EL (cell line): ENCODE data around the gene MRAS.

Experiments
- DNase-seq: peaks from one replicate; pipeline ENCODE4 v3.0.0-alpha.2; 2016

The MRAS gene

DNA sequence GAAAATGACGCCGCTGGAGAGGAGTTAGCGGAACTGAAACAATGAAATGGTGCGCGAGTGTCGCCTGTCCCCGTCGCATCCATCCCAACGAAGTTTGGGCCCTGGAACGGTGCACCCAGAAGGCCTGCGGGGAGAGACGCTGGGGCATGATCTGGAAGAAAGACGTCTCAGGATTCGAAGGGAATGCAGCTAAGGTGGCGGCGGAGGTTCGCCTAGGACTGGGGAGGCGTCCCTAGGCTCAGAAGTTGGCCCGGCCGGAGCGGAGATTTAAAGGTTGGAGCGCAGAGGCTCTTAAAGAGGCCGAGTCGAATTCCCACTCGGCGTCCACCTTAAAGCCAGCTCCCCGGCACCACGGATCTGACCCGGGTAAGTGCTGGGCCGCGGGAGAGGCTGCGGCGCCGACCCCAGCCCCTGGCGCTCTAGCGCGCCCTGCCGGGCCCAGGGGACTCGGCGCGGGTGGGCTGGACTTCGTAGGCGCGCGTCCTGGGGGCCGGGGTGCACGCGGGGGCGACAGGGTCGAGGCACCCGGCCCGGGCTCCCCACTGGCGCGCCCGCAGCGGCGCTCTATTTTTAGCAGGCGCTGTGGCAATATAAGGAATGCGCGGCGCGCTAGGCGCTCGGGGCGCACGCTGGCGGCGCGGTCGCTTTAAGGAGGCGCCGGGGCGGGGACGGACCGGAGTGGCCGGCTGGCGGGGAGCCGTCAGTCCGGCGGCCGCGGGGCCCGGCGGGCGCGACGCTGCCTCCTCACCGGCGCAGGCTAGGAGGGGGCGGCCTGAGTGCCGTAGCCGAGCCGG, at the start of gene MRAS:
TSS of gene MRAS (plus strand) at position 620 of the 794 bp plus-strand sequence. CDS start 24,305 bp downstream, outside the sequence.
- peak; percentile 82 for DNase-seq

DNA sequence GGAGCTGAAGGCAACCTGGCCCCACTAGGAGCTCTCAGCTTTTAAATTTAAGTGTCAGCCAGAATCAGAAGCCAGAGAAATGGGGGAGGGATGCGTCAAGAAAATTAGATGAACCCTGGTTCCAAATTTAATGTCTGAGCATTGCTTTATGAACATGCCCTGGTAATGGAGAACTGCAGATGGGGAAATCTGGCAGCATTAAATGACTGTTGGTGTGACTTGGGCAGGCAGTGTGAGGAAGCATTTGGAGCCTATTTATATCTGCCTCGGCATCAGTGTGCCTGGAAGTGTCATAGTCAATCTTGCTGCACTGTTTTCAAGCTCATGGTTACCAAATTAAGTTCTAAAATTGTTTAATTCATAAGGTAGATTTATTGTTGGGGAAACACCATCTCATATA, 47.7 kb upstream of the MRAS start:
- no peak for DNase-seq

DNA sequence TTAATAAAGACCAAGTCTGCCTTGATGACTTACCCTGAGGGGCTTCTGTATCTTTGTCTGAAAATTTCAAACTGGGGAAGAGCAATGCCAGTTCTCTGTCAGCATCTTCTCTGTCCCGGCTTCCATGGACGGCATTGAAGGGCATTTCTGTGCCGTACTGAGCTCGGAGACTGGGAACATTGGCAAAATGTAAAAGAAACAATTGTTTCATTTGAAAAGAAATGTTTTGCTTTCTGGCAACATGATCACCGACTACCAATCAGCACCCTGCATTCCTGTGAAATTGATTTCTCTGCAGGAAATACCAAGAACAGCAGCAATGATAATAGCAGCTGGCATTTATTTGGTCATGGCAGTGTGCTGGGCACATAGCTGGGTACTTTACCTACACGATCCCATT, 44.9 kb upstream of the MRAS start:
- DNase-seq: no peak

DNA sequence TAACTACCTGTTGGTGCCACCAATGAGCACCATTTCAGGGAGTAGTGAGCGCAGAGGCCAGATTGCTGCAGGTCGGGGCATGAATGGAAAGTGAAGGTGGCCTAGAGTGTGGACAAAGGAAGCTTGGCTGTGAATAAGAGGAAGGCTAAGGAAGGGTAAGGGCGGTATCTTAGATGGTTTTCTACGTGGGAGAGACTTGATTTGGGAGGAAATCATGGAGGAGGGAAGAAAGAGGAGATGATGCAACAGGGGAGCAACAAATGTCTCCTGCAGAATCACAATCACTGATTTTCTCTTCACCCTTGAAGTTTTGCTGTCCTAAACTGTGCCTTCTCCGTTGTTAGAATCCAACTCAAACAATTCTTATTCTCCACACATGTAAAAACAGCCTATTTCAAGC, 40.5 kb upstream of the MRAS start:
- no peak for DNase-seq

DNA sequence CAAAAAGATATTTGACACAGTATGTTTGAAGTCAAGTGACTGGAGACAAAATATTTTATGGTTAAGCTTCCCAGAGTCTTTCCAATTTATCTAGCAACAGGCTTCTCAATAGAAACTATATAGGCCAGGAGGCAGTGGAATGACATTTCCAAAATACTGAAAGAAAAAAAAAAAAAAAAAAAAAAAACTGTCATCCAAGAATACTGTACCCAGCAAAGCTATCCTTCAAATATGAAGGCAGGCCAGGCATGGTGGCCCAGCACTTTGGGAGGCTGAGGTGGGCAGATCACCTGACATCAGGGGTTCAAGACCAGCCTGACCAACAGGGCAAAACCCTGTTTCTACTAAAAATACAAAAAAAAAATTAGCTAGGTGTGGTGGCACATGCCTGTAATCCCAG, 39.6 kb upstream of the MRAS start:
- no peak for DNase-seq

DNA sequence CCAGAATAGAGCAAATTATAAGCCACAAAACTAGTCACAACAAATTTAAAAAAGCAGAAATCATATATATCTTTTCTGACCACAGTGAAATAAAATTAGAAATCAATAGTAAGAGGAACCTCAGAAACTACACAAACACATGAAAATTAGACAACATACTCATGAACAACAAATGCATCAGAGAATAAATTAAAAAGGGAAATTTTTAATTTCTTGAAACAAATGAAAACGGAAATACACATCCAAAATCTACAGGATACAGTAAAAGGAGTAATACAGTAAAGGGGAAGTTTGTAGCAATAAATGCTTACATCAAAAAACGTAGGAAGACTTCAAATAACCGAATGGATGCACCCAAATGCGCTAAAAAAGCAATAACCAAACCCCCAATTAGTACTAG, 37.9 kb upstream of the MRAS start:
- DNase-seq: no peak

DNA sequence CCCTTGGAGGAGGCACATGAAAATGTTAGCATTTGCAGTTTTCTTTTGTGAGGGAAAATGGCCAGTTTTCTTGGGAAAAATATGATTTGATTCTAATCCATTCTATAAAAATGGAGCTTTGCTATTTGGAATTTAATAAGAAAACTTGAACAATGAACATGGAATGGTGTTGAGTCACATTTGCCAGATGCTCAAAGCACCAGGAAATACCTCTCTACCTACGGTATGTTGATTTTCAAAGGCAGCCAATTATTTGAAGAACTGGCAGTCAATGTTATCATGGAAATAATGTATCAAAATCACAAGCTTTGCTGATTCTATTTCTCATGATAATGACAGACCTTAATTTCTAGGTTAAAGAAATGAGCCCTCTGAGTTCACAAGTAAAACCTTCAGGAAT, 33.6 kb upstream of the MRAS start:
- DNase-seq: peak; percentile 23

DNA sequence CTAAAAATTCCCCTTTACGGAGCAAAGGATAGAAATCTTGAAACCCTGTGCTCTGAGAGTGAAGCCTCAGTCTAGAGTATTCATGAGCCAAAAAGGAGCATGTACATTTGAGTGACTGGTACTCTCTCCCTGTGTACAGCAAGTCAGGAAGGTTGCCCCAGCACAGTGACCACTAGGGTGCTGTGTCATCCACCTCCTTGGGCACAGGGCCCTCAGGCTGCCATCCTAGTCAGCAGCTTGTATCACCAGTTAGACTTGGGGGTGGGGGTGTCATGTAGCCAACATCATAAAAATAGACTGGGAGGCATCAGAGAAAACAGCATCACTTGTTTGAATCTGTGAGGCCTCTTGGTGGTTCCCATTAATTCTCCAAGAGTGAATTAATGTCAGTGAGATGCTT, 30.7 kb upstream of the MRAS start:
- DNase-seq: no peak

DNA sequence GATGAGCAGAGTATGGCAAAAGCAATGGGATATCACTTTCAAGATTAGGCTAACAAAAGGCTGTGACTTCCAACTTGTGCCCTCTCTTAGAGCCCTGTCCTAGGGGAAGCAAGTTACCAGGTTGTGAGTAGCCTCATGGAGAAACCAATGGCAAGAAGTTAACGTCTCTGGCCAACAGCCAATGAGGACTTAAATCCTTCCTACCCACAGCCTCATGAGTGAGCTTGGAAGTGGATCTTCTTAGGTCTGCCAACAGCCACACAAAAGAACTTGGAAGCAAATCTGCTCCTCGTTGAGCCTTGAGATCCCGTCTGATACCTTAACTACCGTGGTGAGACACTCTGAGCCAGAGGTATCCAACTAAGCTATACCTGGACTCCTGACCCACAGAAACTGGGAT, 24.4 kb upstream of the MRAS start:
- no peak for DNase-seq

DNA sequence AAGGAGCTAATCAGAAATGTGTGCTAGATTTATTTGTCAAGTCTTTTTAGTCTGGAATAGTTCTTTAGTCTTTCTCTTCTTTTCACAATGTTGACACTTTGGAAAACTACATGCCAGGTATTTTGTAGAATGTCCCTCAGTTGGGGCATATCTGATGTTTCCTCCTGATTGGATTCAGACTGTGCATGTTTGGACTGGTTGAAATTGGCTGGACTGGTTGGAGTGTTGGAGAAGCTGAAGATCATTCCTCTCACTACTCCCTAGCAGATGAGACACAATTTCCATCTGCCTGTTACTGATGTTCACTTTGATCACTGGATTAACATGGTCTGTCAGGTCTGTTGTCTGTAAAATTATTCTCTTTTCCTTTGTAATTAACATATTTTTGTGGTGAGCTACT, 22.4 kb upstream of the MRAS start:
- no peak for DNase-seq

DNA sequence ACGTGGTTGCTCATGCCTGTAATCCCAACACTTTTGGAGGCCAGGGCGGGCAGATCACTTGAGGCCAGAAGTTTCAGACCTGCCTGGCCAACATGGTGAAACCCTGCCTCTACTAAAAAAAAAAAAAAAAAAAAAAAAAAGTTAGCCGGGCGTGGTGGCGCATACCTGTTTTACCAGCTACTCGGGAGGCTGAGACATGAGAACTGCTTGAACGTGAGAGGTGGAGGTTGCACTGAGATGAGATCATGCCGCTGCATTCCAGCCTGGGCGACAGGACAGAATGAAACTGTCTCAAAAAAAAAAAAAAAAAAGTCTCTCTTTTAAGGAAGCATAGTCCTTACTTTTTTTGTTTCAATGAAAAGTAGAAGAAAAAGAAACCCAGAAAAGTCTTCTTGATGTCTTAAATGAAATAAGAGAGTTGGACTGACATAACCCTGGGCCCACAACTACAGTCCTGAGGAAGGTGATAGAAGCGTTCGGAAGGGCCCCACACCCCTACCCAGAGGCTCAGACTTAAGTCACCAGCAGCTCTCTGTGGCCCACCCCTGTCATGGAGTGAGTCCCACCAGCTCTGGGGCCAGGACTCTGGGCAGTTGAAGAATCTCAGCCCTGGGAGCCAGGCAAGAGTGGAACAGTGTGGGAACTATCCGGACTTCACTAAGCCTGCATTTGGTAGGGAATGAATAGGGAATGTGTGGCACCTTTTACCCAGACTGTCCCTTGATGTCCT, 21.3 kb upstream of the MRAS start:
- no peak for DNase-seq

DNA sequence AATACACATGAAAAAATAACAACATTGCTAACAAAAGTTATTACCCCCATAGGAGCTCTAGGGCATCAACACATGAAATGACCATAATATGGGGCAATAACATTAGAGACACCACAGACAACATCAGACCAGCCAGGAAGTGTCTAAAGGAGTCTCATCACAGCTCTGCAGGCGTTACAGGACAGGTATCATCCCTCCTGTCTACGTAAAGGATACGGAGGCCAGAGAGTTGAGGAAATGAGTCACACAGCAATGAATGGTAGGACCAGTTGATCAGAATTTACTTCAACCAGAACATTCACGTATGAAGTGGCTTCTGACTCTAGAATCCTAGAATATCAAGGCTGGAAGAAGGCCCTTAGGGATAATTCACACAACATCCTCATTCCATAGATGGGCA, 20.5 kb upstream of the MRAS start:
- no peak for DNase-seq

DNA sequence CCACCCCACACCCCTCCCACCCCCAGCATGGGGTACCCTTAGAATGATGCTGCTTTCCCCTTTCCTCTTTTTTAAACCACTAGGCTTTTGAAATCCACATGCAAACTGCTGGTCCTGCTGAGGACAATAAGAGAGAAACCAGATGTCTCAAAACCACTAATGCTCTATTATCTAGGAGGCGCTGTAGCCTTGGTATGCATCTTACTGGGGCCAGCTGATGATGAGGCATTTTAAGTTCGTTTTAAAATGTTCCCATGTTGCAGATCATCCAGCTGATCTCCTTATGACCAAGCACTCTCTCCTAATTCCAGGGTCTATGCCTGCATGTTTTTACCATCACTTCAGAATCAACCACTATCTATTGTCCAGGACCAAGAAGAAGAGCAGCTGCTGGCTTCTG, 20.0 kb upstream of the MRAS start:
- no peak for DNase-seq

DNA sequence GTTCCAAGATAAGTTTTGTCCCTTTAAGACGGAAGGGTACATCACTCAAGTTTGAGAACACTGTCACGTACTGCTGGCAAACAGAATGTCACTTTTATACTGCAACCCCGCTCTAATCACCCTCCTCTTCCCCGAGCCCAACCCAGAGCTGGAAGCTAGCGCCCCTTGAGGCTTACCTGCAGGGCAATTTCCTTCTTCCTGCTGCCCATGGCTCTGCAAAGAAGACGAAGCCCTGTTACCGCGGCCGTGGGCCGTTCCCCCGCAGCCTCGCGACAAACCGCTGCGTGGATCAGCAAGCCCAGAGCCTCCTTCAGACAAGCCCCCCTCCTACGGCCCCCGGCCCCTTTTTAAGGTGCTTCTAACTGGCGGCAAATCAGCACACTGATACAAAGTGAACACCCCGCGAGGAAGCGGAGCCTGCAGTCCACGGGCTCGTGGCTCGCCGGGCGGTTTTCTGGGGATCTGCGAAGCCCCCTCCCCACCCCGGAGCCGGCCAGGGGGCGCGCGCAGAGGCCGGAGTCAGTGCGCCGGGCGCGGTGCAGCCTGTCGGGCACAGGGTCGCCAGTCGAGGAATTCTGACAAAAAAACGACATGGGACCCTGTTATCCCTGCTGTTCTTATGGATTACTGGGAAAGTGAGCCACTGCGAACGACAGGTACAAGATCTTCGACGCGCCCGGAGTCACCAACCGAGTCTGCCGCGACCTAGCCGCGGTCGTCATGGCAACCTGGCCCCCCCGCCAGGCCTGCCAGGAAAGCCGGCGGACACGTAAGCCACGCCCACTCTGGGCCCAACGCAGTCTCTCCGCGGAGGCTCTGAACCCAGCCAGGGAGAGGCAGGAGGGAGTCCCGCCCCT, 19.0 kb upstream of the MRAS start, which contains the start of gene NME9:
TSS of gene NME9 (minus strand) at position 725 of the 857 bp plus-strand sequence. CDS start at position 209, 516 bp downstream.
- DNase-seq: peak; percentile 87

DNA sequence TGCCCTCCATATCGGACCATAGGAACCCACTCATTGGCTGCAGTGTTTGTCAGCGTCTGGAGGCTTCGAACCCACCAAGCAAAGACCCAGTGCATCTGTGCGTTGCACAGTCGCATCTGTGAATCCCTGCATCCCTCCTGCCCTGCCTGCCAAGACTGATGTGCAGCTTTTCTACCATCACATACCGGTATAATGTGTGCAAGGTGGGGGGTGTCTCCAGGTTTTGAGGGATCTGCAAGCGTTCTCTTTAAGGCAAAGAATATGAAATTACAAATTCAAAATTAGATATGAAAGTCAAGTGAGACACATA, 18.4 kb upstream of the MRAS start:
- DNase-seq: no peak

DNA sequence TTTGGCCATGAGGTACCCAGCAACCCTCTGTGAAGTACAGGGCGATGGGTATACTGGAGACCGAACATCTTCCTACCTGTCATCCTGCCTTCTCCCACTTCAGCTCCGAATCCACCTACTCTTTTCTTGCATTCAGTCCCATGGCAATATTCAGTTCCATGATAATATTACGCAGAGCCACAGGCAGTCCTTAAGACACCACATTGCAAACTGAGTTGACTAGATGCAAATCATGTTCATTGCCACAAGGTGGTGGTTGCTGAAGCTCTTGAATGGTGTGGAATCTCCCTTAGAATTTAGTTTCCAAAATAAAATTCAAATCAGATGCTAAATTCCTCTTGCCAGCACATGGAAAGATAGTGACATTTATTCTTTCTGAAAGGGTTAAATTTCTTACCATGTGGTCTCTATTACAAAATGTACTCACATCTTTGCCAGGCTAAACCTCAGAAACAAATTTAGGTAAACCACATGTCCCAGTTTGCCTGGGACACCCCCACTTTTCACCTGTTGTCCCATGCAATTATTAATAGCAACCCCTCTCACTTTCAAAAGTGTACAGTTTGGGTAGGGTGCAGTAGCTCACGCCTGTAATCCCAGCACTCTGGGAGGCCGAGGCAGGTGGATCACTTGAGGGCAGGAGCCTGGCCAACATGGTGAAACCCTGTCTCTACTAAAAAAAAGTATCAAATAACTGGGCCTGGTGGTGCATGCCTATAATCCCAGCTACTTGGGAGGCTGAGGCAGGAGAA, 17.1 kb upstream of the MRAS start:
- DNase-seq: no peak

DNA sequence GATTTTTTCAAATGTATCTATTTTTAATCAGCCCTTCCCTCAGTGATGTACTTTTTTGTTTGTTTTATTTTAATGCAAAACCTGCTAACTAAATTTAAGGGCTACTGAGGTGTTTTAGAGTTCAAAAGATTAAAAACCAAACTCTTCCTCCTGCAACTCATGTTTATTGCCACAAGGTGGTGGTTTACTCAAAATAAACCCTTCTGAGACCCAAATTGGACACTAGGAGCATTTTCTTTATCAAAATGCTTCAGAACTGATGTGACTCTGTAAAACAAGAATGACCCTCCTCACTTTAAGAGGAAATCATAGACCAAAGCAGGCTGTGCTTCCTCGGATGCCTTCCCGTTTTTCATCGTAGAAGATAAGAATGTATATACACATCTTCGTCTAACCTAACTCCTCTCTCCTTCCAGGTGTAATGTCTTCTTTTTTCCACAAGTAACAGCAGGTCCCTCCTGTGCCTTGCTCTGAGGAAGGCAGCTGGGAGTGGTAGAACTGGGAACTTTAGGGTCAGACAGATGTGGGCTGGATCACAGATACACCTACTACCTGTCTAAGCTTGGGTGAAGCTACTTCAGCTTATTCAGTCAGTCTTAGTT, 15.8 kb upstream of the MRAS start:
- peak; percentile 37 for DNase-seq

DNA sequence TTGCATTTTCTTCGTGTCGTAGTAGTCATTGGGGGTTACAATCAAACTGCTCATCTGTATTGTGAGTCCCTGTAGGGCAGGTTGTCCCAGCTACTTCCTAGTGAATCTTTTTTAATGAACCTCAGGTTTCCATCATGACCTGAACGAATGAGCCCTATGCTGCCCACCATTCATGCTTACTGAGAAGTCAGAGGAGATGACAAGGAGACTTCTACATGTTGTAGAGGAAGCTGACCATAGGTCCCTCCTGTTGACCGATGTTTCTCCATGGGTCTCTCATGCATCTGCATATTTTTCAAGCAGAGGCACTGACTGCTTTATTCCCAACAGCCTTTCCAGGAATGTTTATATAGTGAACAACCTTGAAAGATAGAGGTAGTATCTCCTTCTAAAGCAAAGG, 13.8 kb upstream of the MRAS start:
- DNase-seq: no peak

DNA sequence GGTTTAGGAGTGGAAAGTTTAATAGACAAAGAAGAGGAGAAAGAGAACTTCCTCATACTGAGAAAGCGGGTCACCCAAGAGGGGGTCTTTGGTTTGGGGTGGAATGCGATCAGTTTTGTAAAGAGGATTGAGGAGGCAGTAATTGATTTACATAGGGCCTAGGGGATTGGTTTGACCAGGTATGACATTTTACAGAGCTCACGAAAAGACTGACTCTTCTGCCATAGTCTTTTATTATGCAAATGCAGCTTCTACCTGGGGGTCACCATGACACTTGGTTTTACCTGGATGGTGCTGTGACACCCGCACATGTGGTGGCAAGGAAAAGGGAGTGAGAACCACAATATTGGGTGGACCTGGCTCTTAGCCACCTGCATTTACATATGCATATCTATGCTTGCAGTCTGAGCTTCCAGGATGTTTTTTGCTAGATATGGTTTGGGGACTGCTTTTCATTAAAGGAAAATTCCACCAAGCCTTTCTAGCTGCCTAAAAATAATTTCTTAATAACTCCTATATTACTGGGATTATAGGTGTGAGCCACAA, 11.9 kb upstream of the MRAS start:
- DNase-seq: no peak

DNA sequence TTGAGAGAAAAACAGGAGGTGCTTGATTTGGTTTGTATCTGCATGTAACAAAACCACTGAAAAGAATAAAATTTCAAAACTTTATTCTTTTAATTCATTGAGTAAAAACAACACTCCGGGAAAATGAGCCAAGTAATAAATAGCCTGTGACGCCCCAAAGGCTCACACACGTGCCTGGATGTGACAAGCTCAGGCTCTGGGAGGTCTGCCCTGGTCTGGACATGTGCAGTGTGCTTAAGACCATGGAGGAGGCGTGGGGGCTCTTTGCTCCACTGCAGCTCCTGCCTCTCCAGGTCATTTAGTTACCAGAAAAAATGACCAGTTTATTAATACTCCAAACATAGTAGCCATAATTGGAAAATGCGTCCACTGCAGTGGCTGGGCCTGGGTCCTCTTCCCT, 10.1 kb upstream of the MRAS start:
- no peak for DNase-seq

DNA sequence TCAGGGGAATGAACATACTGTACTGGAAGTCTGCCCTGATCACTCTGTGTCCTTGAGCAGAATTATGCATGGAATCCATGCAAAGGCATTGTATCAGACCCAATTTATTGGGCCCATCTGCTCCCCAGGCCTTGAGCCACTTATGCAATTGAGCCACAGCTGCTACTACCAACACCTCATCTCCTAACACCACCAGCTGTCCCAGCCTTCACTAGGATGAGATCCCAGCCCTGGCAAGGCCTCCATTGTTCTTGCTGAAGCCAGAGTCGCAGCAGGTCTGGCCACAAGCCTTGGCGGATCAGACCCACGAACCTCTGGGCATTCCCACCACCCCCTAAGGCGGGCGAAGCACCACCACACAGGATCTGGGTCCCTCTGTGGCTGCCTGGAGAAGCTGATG, 9.6 kb upstream of the MRAS start:
- no peak for DNase-seq

DNA sequence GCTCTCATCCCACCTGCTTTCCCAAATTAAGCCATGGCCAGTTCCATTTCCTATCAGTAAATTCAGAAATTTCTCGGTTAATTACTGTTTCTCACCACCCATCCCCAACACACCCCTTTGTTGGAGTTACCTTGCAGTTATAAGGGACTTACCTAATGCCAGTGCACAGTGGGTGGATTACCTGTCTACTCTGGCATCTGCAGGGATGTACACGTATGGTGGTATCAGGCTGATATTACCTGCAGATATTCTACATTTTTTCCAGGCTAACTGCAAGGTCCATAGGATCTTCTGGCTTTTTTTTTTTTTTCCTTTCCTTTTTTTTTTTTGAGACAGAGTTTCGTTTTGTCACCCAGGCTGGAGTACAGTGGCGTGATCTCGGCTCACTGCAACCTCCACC, 7.9 kb upstream of the MRAS start:
- no peak for DNase-seq
